DMS 273 (cell line): ENCODE data around the gene ACSS1.
"Not testable (repeated sequence)": the region's sequence is repeated elsewhere in the genome, so short reads cannot be mapped to it uniquely, and the experiment has no call there.

ENCODE experiments used
- DNase-seq: peaks from one replicate; lab custom pipeline; 2025; ENCODE audit not compliant: unreplicated experiment; lab: John Stamatoyannopoulos, UW

ACSS1 gene

GRCh38 chr20:25013478-25014380, 44.2 kb downstream of the ACSS1 start:
- no peak for DNase-seq

- no peak for DNase-seq
Observed at GRCh38 chr20:25012616-25013189, 45.2 kb downstream of the ACSS1 start.

DNA sequence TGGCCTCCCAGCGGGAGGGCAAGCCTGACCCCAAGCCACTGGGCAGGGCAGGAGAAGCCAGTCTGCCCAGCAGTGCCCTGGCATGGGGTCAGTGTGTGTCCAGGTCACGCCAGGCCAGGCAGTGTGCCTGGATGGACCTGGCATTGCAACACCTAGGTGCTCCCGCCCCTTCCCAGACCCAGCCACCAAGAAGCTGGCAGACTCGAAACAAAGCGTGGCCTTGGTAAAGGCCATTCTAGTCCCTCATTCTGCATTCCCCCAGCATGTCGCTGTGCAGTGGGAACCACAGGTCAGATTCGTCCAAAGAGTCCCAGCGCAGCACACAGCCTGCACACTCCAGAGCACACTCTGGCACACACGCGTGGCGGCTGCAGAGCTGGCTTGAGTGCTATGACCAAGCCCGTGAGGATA, 46.1 kb downstream of the ACSS1 start:
- no peak for DNase-seq

GRCh38 chr20:25011261-25011660, 46.7 kb downstream of the ACSS1 start:
- no peak for DNase-seq

- DNase-seq, result no peak
Observed at GRCh38 chr20:25009218-25010145, 48.5 kb downstream of the ACSS1 start.

DNA sequence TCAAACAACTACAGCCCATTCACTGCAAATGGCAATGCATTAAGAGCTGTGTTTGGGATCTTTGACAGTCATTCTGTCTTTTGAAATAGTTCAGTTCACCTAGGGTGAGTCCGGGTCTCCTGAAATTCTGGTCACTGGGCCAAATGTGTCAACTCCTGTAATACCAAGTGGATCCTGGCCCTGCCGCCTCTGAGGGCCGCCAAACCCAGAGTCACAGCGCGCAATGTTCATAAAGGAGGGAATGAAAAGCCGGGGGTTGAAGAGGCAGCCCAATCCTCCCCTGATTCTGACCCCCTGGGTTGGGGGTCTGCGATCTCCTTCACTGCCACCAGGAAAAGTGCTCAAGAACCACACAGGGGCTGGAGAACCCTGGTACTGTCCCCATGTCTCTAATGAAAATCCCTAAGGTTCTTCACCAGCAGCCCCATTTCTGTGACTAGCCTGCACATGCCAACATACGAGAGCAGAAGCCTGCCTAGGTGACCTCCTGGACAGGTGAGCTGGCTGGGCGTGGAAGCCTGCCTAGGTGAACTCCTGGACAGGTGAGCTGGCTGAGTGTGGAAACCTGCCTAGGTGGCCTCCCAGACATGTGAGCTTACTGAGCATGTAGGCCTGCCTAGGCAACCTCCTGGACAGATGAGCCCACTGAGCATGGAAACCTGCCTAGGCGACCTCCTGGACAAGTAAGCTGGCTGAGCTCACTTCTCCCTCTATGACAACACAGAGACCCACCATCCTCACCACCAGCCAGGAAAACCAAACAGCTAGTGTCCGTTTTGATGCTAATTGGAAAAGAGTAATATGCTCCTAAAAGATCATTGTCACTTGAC, 49.3 kb downstream of the ACSS1 start:
- DNase-seq, result no peak

DNA sequence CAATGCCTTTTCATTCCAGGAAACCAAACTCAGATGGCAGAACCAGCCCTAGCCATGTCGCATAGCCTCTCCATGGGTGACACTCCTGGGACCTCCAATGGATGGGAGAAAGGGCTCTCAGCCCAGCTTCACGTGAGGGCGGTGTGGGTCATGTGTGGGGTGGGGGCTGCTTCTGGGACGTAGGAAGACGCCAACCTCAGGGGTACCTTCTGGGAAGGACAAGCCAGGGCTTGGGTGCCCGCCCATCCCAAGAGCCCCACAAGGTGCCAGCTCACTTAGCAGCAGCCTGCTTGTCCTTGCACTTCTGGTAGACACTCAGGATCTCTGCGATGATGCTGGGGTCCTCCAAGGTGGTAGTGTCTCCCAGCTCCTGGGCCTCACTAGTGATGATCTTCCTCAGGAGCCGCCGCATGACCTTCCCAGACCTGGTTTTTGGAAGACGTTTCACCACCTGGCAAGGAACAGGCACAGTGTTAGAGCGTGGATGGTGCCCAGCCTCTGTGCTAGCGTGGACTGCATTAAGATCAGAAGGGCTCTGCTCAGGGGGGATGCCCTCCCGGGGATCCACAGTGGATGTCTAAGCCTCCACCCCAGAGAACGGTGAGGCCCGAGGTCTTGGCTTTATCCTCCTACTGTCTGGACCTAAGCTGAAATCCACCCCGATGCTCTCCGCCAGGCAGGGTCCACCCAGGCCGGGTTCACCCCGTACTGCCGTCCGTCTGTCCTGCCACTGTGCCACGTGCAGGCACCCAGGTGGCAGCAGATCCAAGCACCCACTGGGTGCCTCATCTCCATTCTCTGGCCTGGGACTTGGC, 50.2 kb downstream of the ACSS1 start:
- no peak for DNase-seq

- no peak for DNase-seq
Observed at GRCh38 chr20:25006431-25007167, 51.3 kb downstream of the ACSS1 start.

DNA sequence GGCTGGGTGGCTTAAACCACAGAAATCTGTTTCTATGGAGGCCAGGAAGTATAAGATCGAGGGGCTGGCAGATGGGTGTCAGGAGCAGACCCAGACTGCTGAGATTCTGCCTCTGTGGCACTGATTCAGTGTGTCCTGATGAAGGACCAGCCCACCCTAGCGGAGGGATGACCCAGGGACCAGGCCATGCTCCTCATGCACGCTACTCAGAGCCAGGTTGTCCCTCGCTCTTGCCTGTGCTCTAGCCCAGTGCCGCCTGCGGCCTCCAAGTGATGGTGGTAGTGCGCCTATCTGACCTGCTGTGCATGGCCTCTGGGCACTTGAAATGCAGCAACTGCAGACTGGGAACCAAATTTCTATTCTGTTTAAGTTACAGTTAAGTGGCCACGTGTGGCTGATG, 52.3 kb downstream of the ACSS1 start:
- DNase-seq, result peak; percentile 28

DNA sequence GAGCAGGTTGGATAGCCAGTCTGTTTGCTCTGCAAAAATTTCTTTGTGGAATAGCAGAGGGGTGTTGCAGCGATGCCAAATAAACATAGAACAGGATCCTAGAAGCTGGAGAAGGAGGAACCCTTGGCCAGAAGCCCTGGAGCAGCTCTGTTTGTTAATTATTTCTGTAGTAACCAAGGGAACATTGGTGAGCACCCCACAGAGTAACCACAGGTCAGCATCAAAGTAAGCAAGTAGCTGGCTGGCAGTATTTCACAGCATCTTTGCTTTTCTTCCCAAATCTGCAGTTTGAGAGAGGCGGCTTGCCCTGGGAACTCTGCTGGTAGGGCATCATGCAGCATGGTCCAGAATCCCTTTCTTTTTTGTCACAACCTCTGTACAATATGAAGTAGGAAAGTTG, 52.7 kb downstream of the ACSS1 start:
- peak; percentile 34 for DNase-seq

- DNase-seq, result no peak
Observed at GRCh38 chr20:25003002-25003401, 54.9 kb downstream of the ACSS1 start.

GRCh38 chr20:25001323-25001722, 56.6 kb downstream of the ACSS1 start:
- not testable (repeated sequence) for DNase-seq

- DNase-seq, result peak; percentile 70
Observed at GRCh38 chr20:25000268-25000801, 57.6 kb downstream of the ACSS1 start.

DNA sequence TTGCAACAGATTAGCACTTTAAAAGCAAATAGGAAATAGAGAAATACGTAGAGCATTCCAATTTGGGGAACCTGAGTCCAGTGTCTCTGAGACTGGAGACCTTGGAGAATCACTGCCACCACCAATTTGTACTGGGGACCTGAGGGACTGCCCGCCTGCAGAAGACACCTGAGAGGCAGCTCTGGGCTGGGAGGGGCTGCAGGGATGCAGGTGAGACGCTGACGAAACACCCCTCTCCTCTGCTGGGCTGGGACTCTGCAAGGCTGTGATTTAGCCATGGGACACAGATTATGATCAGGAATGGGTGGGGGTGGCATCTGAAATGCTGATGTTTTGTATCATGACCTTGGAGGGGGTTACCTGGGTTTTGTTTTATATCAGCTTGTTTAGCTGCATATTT, 58.4 kb downstream of the ACSS1 start:
- no peak for DNase-seq

GRCh38 chr20:24998631-24999445, 59.1 kb downstream of the ACSS1 start:
- no peak for DNase-seq

DNA sequence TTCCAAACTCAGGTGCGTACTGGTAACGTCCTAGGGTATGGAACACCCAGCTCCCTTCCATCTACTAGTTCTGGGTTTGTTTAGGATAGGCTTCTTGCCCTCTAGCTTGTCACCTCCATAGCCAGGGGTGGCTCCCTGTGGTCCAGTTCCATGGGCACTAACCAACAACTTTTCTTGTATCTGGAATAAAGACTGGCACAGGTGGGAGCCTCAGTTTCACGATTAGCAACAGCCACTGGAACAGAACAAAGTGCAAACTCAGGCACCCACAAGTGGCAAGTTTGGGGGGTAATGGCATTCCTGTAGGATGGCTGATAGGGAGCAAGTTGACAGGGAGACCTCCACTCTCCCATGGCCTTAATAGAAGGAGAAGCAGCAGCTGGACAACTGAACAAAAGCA, 59.8 kb downstream of the ACSS1 start:
- no peak for DNase-seq

DNA sequence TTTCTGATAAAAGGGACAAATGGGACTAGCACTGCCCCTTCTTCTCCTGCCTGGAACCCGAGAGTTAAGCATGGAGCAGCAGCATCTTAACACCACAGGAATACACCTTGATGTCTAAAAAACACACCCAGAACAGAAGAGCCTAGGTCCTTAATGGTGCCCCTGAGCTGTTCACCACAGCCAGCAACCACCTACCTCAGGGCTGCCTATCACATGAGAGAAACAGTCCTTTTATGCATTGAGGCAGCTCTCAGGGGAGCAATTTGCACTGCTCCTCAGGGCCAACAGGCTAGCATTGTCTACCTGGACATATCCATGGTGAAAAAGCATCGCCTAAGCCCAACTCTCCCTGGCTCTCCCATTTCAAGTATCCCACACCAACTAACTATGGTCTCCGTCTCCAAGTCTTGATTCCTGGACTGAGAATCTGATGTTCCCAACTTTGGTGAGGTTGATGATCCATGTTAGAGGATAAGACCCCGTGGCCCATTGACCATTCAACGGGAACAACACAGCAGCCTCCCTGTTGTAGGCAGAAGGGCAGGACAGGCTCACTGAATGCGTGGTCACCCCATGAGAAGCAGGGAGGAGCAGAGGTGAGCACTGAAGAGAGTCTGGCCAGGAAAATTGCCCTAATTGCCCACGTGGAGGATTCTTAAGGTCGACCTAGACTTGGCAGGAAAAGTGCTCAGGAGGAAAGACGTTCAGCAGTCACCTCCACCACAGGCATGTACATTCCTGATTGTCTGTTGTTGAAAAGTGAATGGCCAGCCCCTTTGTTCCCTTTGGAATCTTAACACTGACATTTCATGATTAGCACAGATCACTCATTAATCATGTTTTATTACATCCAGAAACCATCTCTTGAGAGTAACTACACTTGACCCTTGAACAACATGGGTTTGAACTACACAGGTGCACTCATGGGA, 61.2 kb downstream of the ACSS1 start:
- no peak for DNase-seq
